A549 (cell line): ENCODE results near the gene FAM193A. TPM values are rescaled to one million over a fixed set of nuclear protein-coding genes. Genes with fewer than 3 reads are reported as not detected.
A peak's percentile ranks its signal among the peaks of the same experiment; 100 is the strongest.
"Not testable (repeated sequence)": the region's sequence is repeated elsewhere in the genome, so short reads cannot be mapped to it uniquely, and the experiment has no call there.

Experiments used
- ATAC-seq, 2 experiments: fragments of 200-7000 bp in 1 of 2; fragments of >200 bp in 1 of 2; cut with Nextera tagmentation in 1 of 2; cut with Tn5 transposase in 1 of 2; 3 replicates each; pipeline versions ENCODE4 v1.8.0 to v1.9.1; 2018 to 2020; ENCODE audit warnings: mild to moderate bottlenecking in 1 of 2, moderate library complexity in 1 of 2
- CTCF ChIA-PET: fragments of 300-600 bp; sonication (Branson Sonifier 250); formaldehyde crosslinking; extraction: SDS; loops from one replicate; lab custom pipeline; 2021; ENCODE audit warnings: antibody characterized with exemption, inconsistent platforms; lab: Yijun Ruan, JAX
- POLR2A ChIA-PET: fragments of 350-600 bp; formaldehyde crosslinking; extraction: SDS; loops from one replicate; lab custom pipeline; 2021; ENCODE audit warnings: antibody characterized with exemption, inconsistent platforms; lab: Yijun Ruan, JAX
- DNase-seq, 2 experiments: peaks; one replicate each; pipeline versions ENCODE4 v3.0.0 to v3.0.0-alpha.2; 2011 to 2016; ENCODE audit warnings: low read depth in 1 of 2, low spot score in 1 of 2
- FAIRE-seq: peaks from 2 replicates; lab custom pipeline; 2011; peaks lifted over from hg19 to GRCh38; lab: Jason Lieb, UNC
- H3K27ac ChIP-seq, 2 experiments: fragments of >200 bp; sonication (Bioruptor Twin); formaldehyde crosslinking; 3 replicates each; pipeline ENCODE4 v1.5.1; 2016 to 2017
- H3K4me1 ChIP-seq: fragments of >200 bp; sonication (Bioruptor Twin); formaldehyde crosslinking; 3 replicates; pipeline ENCODE4 v1.6.1; 2016
- H3K4me2 ChIP-seq: fragments of >200 bp; sonication (Bioruptor Twin); formaldehyde crosslinking; 3 replicates; pipeline ENCODE4 v1.6.1; 2016
- H3K4me3 ChIP-seq: fragments of >200 bp; sonication (Bioruptor Twin); formaldehyde crosslinking; 3 replicates; pipeline ENCODE4 v1.5.1; 2016
- H3K9me3 ChIP-seq: fragments of >200 bp; sonication (Bioruptor Twin); formaldehyde crosslinking; 3 replicates; pipeline ENCODE4 v1.6.1; 2016
- CBX8 ChIP-seq: fragments of 200-600 bp; sonication (generic); IDR thresholded peaks from 2 replicates; pipeline ENCODE4 v1.6.1; 2016
- CEBPB ChIP-seq, 2 experiments: fragments of >200 bp in 1 of 2; sonication (Bioruptor Twin) in 1 of 2; formaldehyde crosslinking in 1 of 2; IDR thresholded peaks; 2 replicates each; pipeline ENCODE4 v1.6.1; 2012 to 2016
- CHD2 ChIP-seq: fragments of 150-350 bp; IDR thresholded peaks from 2 replicates; pipeline ENCODE4 v1.6.1; 2014; ENCODE audit warnings: low read length; ENCODE audit not compliant: partially characterized antibody
- E2F6 ChIP-seq: IDR thresholded peaks from 2 replicates; pipeline ENCODE4 v1.6.1; 2012; ENCODE audit warnings: low read depth, borderline replicate concordance
- EP300 ChIP-seq, 2 experiments: fragments of >200 bp; sonication (Bioruptor Twin); formaldehyde crosslinking; IDR thresholded peaks; 2 replicates in 1 of 2; 3 replicates in 1 of 2; pipeline ENCODE4 v1.6.1; 2016 to 2017
- ESRRA ChIP-seq: fragments of 150-350 bp; IDR thresholded peaks from 2 replicates; pipeline ENCODE4 v1.6.1; 2014; ENCODE audit warnings: mild to moderate bottlenecking, low read length, borderline replicate concordance
- FOSL2 ChIP-seq, 2 experiments: fragments of 450-650 bp in 1 of 2; fragments of >200 bp in 1 of 2; sonication (Bioruptor Twin) in 1 of 2; formaldehyde crosslinking; IDR thresholded peaks; 2 replicates each; pipeline versions ENCODE4 v1.5.0 to v1.6.1; 2016 to 2020; ENCODE audit warnings: mild to moderate bottlenecking in 1 of 2, moderate library complexity in 1 of 2
- HDAC2 ChIP-seq: fragments of 200-600 bp; sonication (generic); IDR thresholded peaks from 2 replicates; pipeline ENCODE4 v1.6.1; 2016
- HES2 ChIP-seq: fragments of >200 bp; sonication (Bioruptor Twin); formaldehyde crosslinking; IDR thresholded peaks from 2 replicates; pipeline ENCODE4 v1.6.1; 2016
- HOXA7 ChIP-seq: fragments of 250-450 bp; sonication (Bioruptor Pico); IDR thresholded peaks from 2 replicates; pipeline ENCODE4 v1.5.0; 2020; ENCODE audit warnings: mild to moderate bottlenecking, moderate library complexity
- KDM5A ChIP-seq: fragments of 200-600 bp; sonication (generic); IDR thresholded peaks from 2 replicates; pipeline ENCODE4 v1.6.1; 2016; ENCODE audit warnings: antibody characterized with exemption, mild to moderate bottlenecking
- MAFK ChIP-seq: fragments of 450-650 bp; IDR thresholded peaks from 2 replicates; pipeline ENCODE4 v1.6.1; 2014; ENCODE audit not compliant: partially characterized antibody
- MYC ChIP-seq: IDR thresholded peaks from 2 replicates; pipeline ENCODE4 v1.6.1; 2012; ENCODE audit warnings: mild to moderate bottlenecking, inconsistent platforms, low read length, improper control_type of control experiment, borderline replicate concordance
- PBX3 ChIP-seq: IDR thresholded peaks from 2 replicates; pipeline ENCODE4 v1.6.1; 2012
- POLR2AphosphoS2 ChIP-seq: conservative IDR thresholded peaks from 2 replicates; pipeline ENCODE4 v1.6.1; 2012; ENCODE audit warnings: low read length, improper control_type of control experiment, inconsistent platforms
- RAD21 ChIP-seq, 2 experiments: fragments of >200 bp in 1 of 2; sonication (Bioruptor Twin) in 1 of 2; formaldehyde crosslinking in 1 of 2; IDR thresholded peaks in 1 of 2; conservative IDR thresholded peaks in 1 of 2; 2 replicates in 1 of 2; 3 replicates in 1 of 2; pipeline ENCODE4 v1.6.1; 2012 to 2018; ENCODE audit warnings: inconsistent platforms in 1 of 2
- RARB ChIP-seq: fragments of 250-450 bp; sonication (Bioruptor Pico); IDR thresholded peaks from 2 replicates; pipeline ENCODE4 v1.8.0; 2021; ENCODE audit warnings: mild to moderate bottlenecking, moderate library complexity
- RCOR1 ChIP-seq: fragments of 150-350 bp; IDR thresholded peaks from 2 replicates; pipeline ENCODE4 v1.6.1; 2014; ENCODE audit warnings: antibody characterized with exemption, low read length, low read depth
- REST ChIP-seq: fragments of 200-600 bp; sonication (generic); IDR thresholded peaks from 2 replicates; pipeline ENCODE4 v1.6.1; 2016; ENCODE audit warnings: antibody characterized with exemption, mild to moderate bottlenecking, moderate library complexity
- RNF2 ChIP-seq: fragments of 200-600 bp; sonication (generic); IDR thresholded peaks from 2 replicates; pipeline ENCODE4 v1.6.1; 2016; ENCODE audit warnings: low read depth, mild to moderate bottlenecking, antibody characterized with exemption, moderate library complexity, borderline replicate concordance
- SMC3 ChIP-seq: fragments of >200 bp; sonication (Bioruptor Twin); formaldehyde crosslinking; IDR thresholded peaks from 3 replicates; pipeline ENCODE4 v1.6.1; 2018; ENCODE audit warnings: inconsistent platforms
- ZSCAN20 ChIP-seq: fragments of 250-450 bp; sonication (Bioruptor Pico); IDR thresholded peaks from 2 replicates; pipeline ENCODE4 v1.8.0; 2022; ENCODE audit warnings: mild to moderate bottlenecking, moderate library complexity
- WGBS: methylation state at CpG from one replicate; pipeline ENCODE4 v1.1.6; 2017; ENCODE audit errors: missing lambda C conversion rate; 5-methylcytosine and 5-hydroxymethylcytosine counted together
- polyA plus RNA-seq, 4 experiments: library from polyadenylated mRNA; depleted of rRNA in 3 of 4; stranded (reverse); fragments of >200 nt; fragmentation: RNase III in 1 of 4; extraction: RNeasy Plus Mini Kit Qiagen cat#74134 plus additional on column Dnase treatment in 1 of 4; gene quantifications; 2 replicates in 3 of 4; 3 replicates in 1 of 4; pipeline ENCODE4 v1.2.3, GENCODE V29; 2011 to 2017

The FAM193A gene
- polyA plus RNA-seq, 2 of the 4 experiments (the other 2 are of a cell fraction), result 4.5 to 6.7 TPM

- no peaks in the 10 kb centered on the region for H3K4me1 ChIP-seq
- H3K27ac ChIP-seq, result no peak overlapping the region
- H3K9me3 ChIP-seq, result no peaks in the 10 kb centered on the region
- ChIA-PET POLR2A (no interaction called here), CTCF (no interaction called here)
- no peak overlapping the region for H3K4me2 ChIP-seq
- FAIRE-seq, result no peak
- no peak for DNase-seq
- no peak for TF ChIP-seq ZSCAN20
- TF ChIP-seq CEBPB (IDR thresholded peaks at IDR 0.05), result peak; percentile 31 to 61; a peak in 3 of 4 replicates
- no peak for TF ChIP-seq RNF2
- no peak for TF ChIP-seq RCOR1
- no peak for ATAC-seq
- no peak overlapping the region for H3K4me3 ChIP-seq
- WGBS, result 96% methylated on average over 14 of the region's 14 CpGs
Measured at GRCh38 chr4:2615821-2616220, 79.4 kb downstream of the FAM193A start.

GRCh38 chr4:2617955-2618354 lies 81.5 kb downstream of the FAM193A start:
- no peak for FAIRE-seq
- no peaks in the 10 kb centered on the region for H3K4me1 ChIP-seq
- TF ChIP-seq REST (no peak), SMC3 (no peak), PBX3 (no peak), RAD21 (conservative IDR thresholded peaks at IDR 0.05 in 1 of 2, IDR thresholded peaks at IDR 0.05 in 1 of 2) (no peak), HOXA7 (CRISPR knock-in tag) (no peak), KDM5A (no peak), RNF2 (no peak), ESRRA (no peak), CBX8 (no peak), HES2 (no peak), HDAC2 (no peak), FOSL2 (IDR thresholded peaks at IDR 0.05) (no peak), FOSL2 (CRISPR knock-in tag; IDR thresholded peaks at IDR 0.05) (no peak), POLR2AphosphoS2 (no peak), MAFK (no peak), CHD2 (no peak), CEBPB (IDR thresholded peaks at IDR 0.05) (no peak), E2F6 (no peak), EP300 (IDR thresholded peaks at IDR 0.05) (no peak), MYC (no peak), RARB (CRISPR knock-in tag) (no peak)
- TF ChIP-seq, all 56 proteins: peak for 0
- POLR2A ChIA-PET, result no interaction called here
- no peak overlapping the region for H3K27ac ChIP-seq
- H3K9me3 ChIP-seq, result no peaks in the 10 kb centered on the region
- H3K4me3 ChIP-seq, result no peak overlapping the region
- 89% methylated on average over 6 of the region's 6 CpGs for WGBS
- CTCF ChIA-PET, result no interaction called here
- no peak overlapping the region for H3K4me2 ChIP-seq
- DNase-seq (no peak), ATAC-seq (no peak)

GRCh38 chr4:2618729-2619128 lies 82.3 kb downstream of the FAM193A start:
- CTCF ChIA-PET, H3K4me3 ChIP-seq, H3K9me3 ChIP-seq, H3K4me2 ChIP-seq, H3K27ac ChIP-seq, FAIRE-seq, POLR2A ChIA-PET, DNase-seq, H3K4me1 ChIP-seq, ATAC-seq: not testable (repeated sequence)
- WGBS, result 91% methylated on average over 9 of the region's 9 CpGs
